ENCODE results near the gene VWC2L. TPM values are rescaled to one million over a fixed set of nuclear protein-coding genes. Genes with fewer than 3 reads are reported as not detected.

Gene VWC2L
- polyA plus RNA-seq, 1 donor from 2014 or later: 0.31 TPM

- H3K79me2 ChIP-seq (replicated peaks; ENCODE audit: insufficient read depth, low read length): no peaks in the 10 kb centered on the region
- no peaks in the 10 kb centered on the region for H3K9me3 ChIP-seq (ENCODE audit: low read length)
- no peak overlapping the region for H3K9ac ChIP-seq (ENCODE audit: low read length)
- no peak overlapping the region for H2AFZ ChIP-seq (ENCODE audit: low read depth, low read length)
- H4K20me1 ChIP-seq (ENCODE audit: insufficient read depth): no peaks in the 10 kb centered on the region
- H3K9me2 ChIP-seq (ENCODE audit: insufficient read depth, low read length): no peaks in the 10 kb centered on the region
- no peaks in the 10 kb centered on the region for H3K36me3 ChIP-seq (ENCODE audit: insufficient read depth, low read length)
- H3F3A ChIP-seq (ENCODE audit: insufficient read depth, low read length, poor library complexity, severe bottlenecking): no peaks in the 10 kb centered on the region
- no peak for TF ChIP-seq REST (IDR thresholded peaks at IDR 0.05; ENCODE audit: borderline replicate concordance)
- no peak for TF ChIP-seq MXI1 (conservative IDR thresholded peaks at IDR 0.05; ENCODE audit: poor library complexity, severe bottlenecking)
- no peak for TF ChIP-seq EZH2 (IDR thresholded peaks at IDR 0.05; ENCODE audit: borderline replicate concordance, insufficient read depth, low read length, poor library complexity, severe bottlenecking)
- TF ChIP-seq RAD21 (conservative IDR thresholded peaks at IDR 0.05): no peak
- TF ChIP-seq EP300 (conservative IDR thresholded peaks at IDR 0.05; ENCODE audit: poor library complexity, severe bottlenecking): no peak
- no peak for TF ChIP-seq CTCF (IDR thresholded peaks at IDR 0.05; ENCODE audit: poor library complexity, severe bottlenecking)
- no peak for TF ChIP-seq TAF1 (IDR thresholded peaks at IDR 0.05; ENCODE audit: low read depth)
- no peak for TF ChIP-seq POLR2AphosphoS5 (IDR thresholded peaks at IDR 0.05)
- TF ChIP-seq SMC3 (conservative IDR thresholded peaks at IDR 0.05; ENCODE audit: poor library complexity): no peak
- no peak overlapping the region for H3K27ac ChIP-seq (ENCODE audit: low read length)
- no peak overlapping the region for H3K4me2 ChIP-seq (ENCODE audit: low read length)
- no peaks in the 10 kb centered on the region for H3K27me3 ChIP-seq (ENCODE audit: insufficient read depth, low read depth, low read length)
- H3K4me3 ChIP-seq (ENCODE audit: low read length): no peak overlapping the region
Observed at GRCh38 chr2:214503568-214503967, 92.7 kb downstream of the VWC2L start.

- H3K4me2 ChIP-seq (ENCODE audit: low read length): no peak overlapping the region
- no peak overlapping the region for H3K9ac ChIP-seq (ENCODE audit: low read length)
- H3K9me2 ChIP-seq (ENCODE audit: insufficient read depth, low read length): no peaks in the 10 kb centered on the region
- no peak overlapping the region for H3K4me3 ChIP-seq (ENCODE audit: low read length)
- TF ChIP-seq EP300 (conservative IDR thresholded peaks at IDR 0.05; ENCODE audit: poor library complexity, severe bottlenecking) (no peak), SMC3 (conservative IDR thresholded peaks at IDR 0.05; ENCODE audit: poor library complexity) (no peak), TAF1 (IDR thresholded peaks at IDR 0.05; ENCODE audit: low read depth) (no peak), POLR2AphosphoS5 (IDR thresholded peaks at IDR 0.05) (no peak), RAD21 (conservative IDR thresholded peaks at IDR 0.05) (no peak), MXI1 (conservative IDR thresholded peaks at IDR 0.05; ENCODE audit: poor library complexity, severe bottlenecking) (no peak), EZH2 (IDR thresholded peaks at IDR 0.05; ENCODE audit: borderline replicate concordance, insufficient read depth, low read length, poor library complexity, severe bottlenecking) (no peak), REST (IDR thresholded peaks at IDR 0.05; ENCODE audit: borderline replicate concordance) (no peak), CTCF (IDR thresholded peaks at IDR 0.05; ENCODE audit: poor library complexity, severe bottlenecking) (no peak)
- H3F3A ChIP-seq (ENCODE audit: insufficient read depth, low read length, poor library complexity, severe bottlenecking): no peaks in the 10 kb centered on the region
- no peaks in the 10 kb centered on the region for H3K36me3 ChIP-seq (ENCODE audit: insufficient read depth, low read length)
- no peak overlapping the region for H3K27ac ChIP-seq (ENCODE audit: low read length)
- H3K27me3 ChIP-seq (ENCODE audit: insufficient read depth, low read depth, low read length): no peaks in the 10 kb centered on the region
- H2AFZ ChIP-seq (ENCODE audit: low read depth, low read length): no peak overlapping the region
- H3K9me3 ChIP-seq (ENCODE audit: low read length): no peaks in the 10 kb centered on the region
- H3K79me2 ChIP-seq (replicated peaks; ENCODE audit: insufficient read depth, low read length): no peaks in the 10 kb centered on the region
- H4K20me1 ChIP-seq (ENCODE audit: insufficient read depth): no peaks in the 10 kb centered on the region
Observed at GRCh38 chr2:214504599-214505376, 93.9 kb downstream of the VWC2L start.
